HUES48 (cell line): ENCODE results near the gene ZNF106.

Source experiments
- H3K27ac ChIP-seq: one replicate; pipeline ENCODE4 v1.7.0; 2013; ENCODE audit warnings: low read depth, low read length, inconsistent platforms
- H3K27me3 ChIP-seq: 2 replicates; pipeline ENCODE4 v1.6.1; 2013; ENCODE audit warnings: mild to moderate bottlenecking, low read length; ENCODE audit not compliant: control insufficient read depth, insufficient read depth
- H3K36me3 ChIP-seq: 2 replicates; pipeline ENCODE4 v1.6.1; 2013; ENCODE audit warnings: low read length; ENCODE audit not compliant: control insufficient read depth, insufficient read depth
- H3K4me1 ChIP-seq: 2 replicates; pipeline ENCODE4 v1.6.1; 2013; ENCODE audit warnings: mild to moderate bottlenecking, low read length; ENCODE audit not compliant: control insufficient read depth, insufficient read depth
- H3K4me3 ChIP-seq: 2 replicates; pipeline ENCODE4 v1.5.1; 2013; ENCODE audit warnings: mild to moderate bottlenecking, low read depth, low read length
- H3K9ac ChIP-seq: 2 replicates; pipeline ENCODE4 v1.6.1; 2013; ENCODE audit warnings: mild to moderate bottlenecking, low read depth, low read length, moderate library complexity
- H3K9me3 ChIP-seq: 2 replicates; pipeline ENCODE4 v1.6.1; 2013; ENCODE audit warnings: low read length; ENCODE audit not compliant: control insufficient read depth, insufficient read depth

Gene ZNF106

GRCh38 chr15:42471002-42471401, 19.9 kb downstream of the ZNF106 start:
- no peak overlapping the region for H3K4me3 ChIP-seq
- H3K27me3 ChIP-seq = no peaks in the 10 kb centered on the region
- H3K36me3 ChIP-seq = no peaks in the 10 kb centered on the region
- no peaks in the 10 kb centered on the region for H3K4me1 ChIP-seq
- H3K27ac ChIP-seq = no peak overlapping the region
- no peak overlapping the region for H3K9ac ChIP-seq
- no peaks in the 10 kb centered on the region for H3K9me3 ChIP-seq

GRCh38 chr15:42465520-42466259, 25.3 kb downstream of the ZNF106 start:
- Histone ChIP-seq H3K9me3 (no peaks in the 10 kb centered on the region), H3K9ac (no peak overlapping the region), H3K27me3 (no peaks in the 10 kb centered on the region), H3K27ac (no peak overlapping the region), H3K4me1 (no peaks in the 10 kb centered on the region), H3K36me3 (peaks cover 8% of the 10 kb centered on the region; the same call in 1 of the 2 replicates), H3K4me3 (no peak overlapping the region)

GRCh38 chr15:42461261-42461660, 29.7 kb downstream of the ZNF106 start:
- Histone ChIP-seq H3K4me1 (peaks cover 20% of the 10 kb centered on the region), H3K27me3 (no peaks in the 10 kb centered on the region), H3K9ac (no peak overlapping the region), H3K4me3 (no peak overlapping the region), H3K9me3 (no peaks in the 10 kb centered on the region), H3K27ac (no peak overlapping the region), H3K36me3 (peaks cover 8% of the 10 kb centered on the region; the same call in 1 of the 2 replicates)

- Histone ChIP-seq H3K9me3 (no peaks in the 10 kb centered on the region), H3K27ac (peak overlapping the region; percentile 95), H3K9ac (peak overlapping the region; percentile 57), H3K27me3 (no peaks in the 10 kb centered on the region), H3K4me3 (peak overlapping the region; percentile 41), H3K4me1 (peaks cover 20% of the 10 kb centered on the region), H3K36me3 (no peaks in the 10 kb centered on the region; the same call in 1 of the 2 replicates)
Measured at GRCh38 chr15:42457445-42458442, 33.2 kb downstream of the ZNF106 start.

- peak overlapping the region; percentile 38 for H3K4me3 ChIP-seq
- H3K4me1 ChIP-seq = peaks cover 20% of the 10 kb centered on the region
- H3K36me3 ChIP-seq = no peaks in the 10 kb centered on the region; the same call in 1 of the 2 replicates
- no peaks in the 10 kb centered on the region for H3K27me3 ChIP-seq
- no peak overlapping the region for H3K9ac ChIP-seq
- H3K9me3 ChIP-seq = no peaks in the 10 kb centered on the region
- H3K27ac ChIP-seq = peak overlapping the region; percentile 95
Measured at GRCh38 chr15:42456971-42457370, 34.0 kb downstream of the ZNF106 start.

GRCh38 chr15:42456531-42456930, 34.4 kb downstream of the ZNF106 start:
- Histone ChIP-seq H3K27ac (peak overlapping the region; percentile 95), H3K9ac (no peak overlapping the region), H3K9me3 (no peaks in the 10 kb centered on the region), H3K27me3 (no peaks in the 10 kb centered on the region), H3K4me1 (peaks cover 20% of the 10 kb centered on the region), H3K36me3 (peaks cover 4% of the 10 kb centered on the region), H3K4me3 (no peak overlapping the region)

GRCh38 chr15:42453826-42454225, 37.1 kb downstream of the ZNF106 start:
- H3K9me3 ChIP-seq = no peaks in the 10 kb centered on the region
- H3K36me3 ChIP-seq = peaks cover 25% of the 10 kb centered on the region
- no peak overlapping the region for H3K4me3 ChIP-seq
- H3K27me3 ChIP-seq = no peaks in the 10 kb centered on the region
- no peak overlapping the region for H3K9ac ChIP-seq
- no peak overlapping the region for H3K27ac ChIP-seq
- H3K4me1 ChIP-seq = peaks cover 20% of the 10 kb centered on the region

GRCh38 chr15:42450425-42450790, 40.5 kb downstream of the ZNF106 start:
- no peak overlapping the region for H3K27ac ChIP-seq
- H3K36me3 ChIP-seq = peaks cover 52% of the 10 kb centered on the region
- no peaks in the 10 kb centered on the region for H3K4me1 ChIP-seq
- no peaks in the 10 kb centered on the region for H3K9me3 ChIP-seq
- no peaks in the 10 kb centered on the region for H3K27me3 ChIP-seq
- no peak overlapping the region for H3K4me3 ChIP-seq
- no peak overlapping the region for H3K9ac ChIP-seq

GRCh38 chr15:42449770-42450424, 41.0 kb downstream of the ZNF106 start:
- Histone ChIP-seq H3K9me3 (no peaks in the 10 kb centered on the region), H3K27ac (no peak overlapping the region), H3K36me3 (peaks cover 55% of the 10 kb centered on the region), H3K9ac (no peak overlapping the region), H3K4me1 (no peaks in the 10 kb centered on the region), H3K27me3 (no peaks in the 10 kb centered on the region), H3K4me3 (no peak overlapping the region)

- H3K27ac ChIP-seq = no peak overlapping the region
- no peak overlapping the region for H3K9ac ChIP-seq
- H3K27me3 ChIP-seq = no peaks in the 10 kb centered on the region
- no peaks in the 10 kb centered on the region for H3K4me1 ChIP-seq
- peaks cover 63% of the 10 kb centered on the region for H3K36me3 ChIP-seq
- no peak overlapping the region for H3K4me3 ChIP-seq
- H3K9me3 ChIP-seq = no peaks in the 10 kb centered on the region
Measured at GRCh38 chr15:42448281-42448680, 42.7 kb downstream of the ZNF106 start.
